GM12864 (cell line): ENCODE measurements around the gene FAM131B.

ENCODE experiments used
- DNase-seq: peaks from one replicate; pipeline ENCODE4 v3.0.0-alpha.2; 2011; ENCODE audit warnings: low read depth
- H3K4me3 ChIP-seq: 2 replicates; pipeline ENCODE4 v1.5.1; 2011; ENCODE audit warnings: mild to moderate bottlenecking, low read depth, low read length, control low read depth
- CTCF ChIP-seq: IDR thresholded peaks from 2 replicates; pipeline ENCODE4 v1.5.1; 2011; ENCODE audit warnings: low read depth, mild to moderate bottlenecking, moderate library complexity, low read length, control low read depth, inconsistent platforms; ENCODE audit errors: missing control alignments

The FAM131B gene

GRCh38 chr7:143323653-143324052, 38.9 kb downstream of the FAM131B start:
- H3K4me3 ChIP-seq = no peak overlapping the region

GRCh38 chr7:143322760-143323633, 39.5 kb downstream of the FAM131B start:
- TF ChIP-seq CTCF = no peak
- no peak overlapping the region for H3K4me3 ChIP-seq
- no peak for DNase-seq

More at GRCh38 chr7:143323653-143324052, 38.9 kb downstream of the FAM131B start:
- DNase-seq = no peak
- TF ChIP-seq CTCF = no peak

GRCh38 chr7:143321734-143322133, 40.8 kb downstream of the FAM131B start:
- H3K4me3 ChIP-seq = no peak overlapping the region
- TF ChIP-seq CTCF = no peak
- no peak for DNase-seq

- H3K4me3 ChIP-seq = no peak overlapping the region
- DNase-seq = no peak
- no peak for TF ChIP-seq CTCF
These were observed 41.3 kb downstream of the FAM131B start for GRCh38 chr7:143321242-143321641.

GRCh38 chr7:143320620-143321019, 41.9 kb downstream of the FAM131B start:
- no peak for TF ChIP-seq CTCF
- DNase-seq = no peak
- no peak overlapping the region for H3K4me3 ChIP-seq

GRCh38 chr7:143318661-143319060, 43.9 kb downstream of the FAM131B start:
- TF ChIP-seq CTCF = no peak
- no peak overlapping the region for H3K4me3 ChIP-seq
- no peak for DNase-seq

- H3K4me3 ChIP-seq = no peak overlapping the region
- no peak for TF ChIP-seq CTCF
These were observed 46.0 kb downstream of the FAM131B start for GRCh38 chr7:143316492-143316891.

More at GRCh38 chr7:143316492-143316891, 46.0 kb downstream of the FAM131B start:
- no peak for DNase-seq
